Measurements from ENCODE around the gene ST3GAL5. TPM values are rescaled to one million over a fixed set of nuclear protein-coding genes. Genes with fewer than 3 reads are reported as not detected.
A peak's percentile ranks its signal among the peaks of the same experiment; 100 is the strongest.
"Not testable (repeated sequence)": the region's sequence is repeated elsewhere in the genome, so short reads cannot be mapped to it uniquely, and the experiment has no call there.

The ST3GAL5 gene
- total RNA-seq, 2 experiments from 2014 or later, result 7.4 to 11.3 TPM

DNA sequence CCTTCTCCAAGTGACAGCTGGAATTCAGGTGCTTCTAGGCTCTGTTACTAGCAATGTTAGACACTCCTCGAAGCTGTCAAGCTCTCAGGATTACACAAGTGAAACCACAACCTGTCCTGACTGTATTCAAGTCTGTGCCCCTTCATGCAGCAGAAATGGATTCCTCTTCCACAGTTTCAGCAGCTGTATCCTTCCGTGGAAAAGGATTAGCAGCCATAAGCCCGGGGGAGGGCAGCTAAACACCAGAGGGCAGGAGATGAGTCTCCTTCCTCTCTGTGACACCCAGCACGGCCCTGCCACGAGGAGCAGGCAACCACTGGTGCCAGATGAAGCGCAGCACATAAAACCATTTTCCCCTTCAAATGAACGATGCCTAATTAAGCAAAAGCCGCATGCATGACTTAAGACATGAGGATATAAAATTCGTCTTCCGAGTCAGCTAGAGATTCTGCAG is 1.2 kb downstream of the ST3GAL5 start:
- no peaks in the 10 kb centered on the region for H3K9me3 ChIP-seq (ENCODE audit: low read length)
- TF ChIP-seq, protein P1, sequence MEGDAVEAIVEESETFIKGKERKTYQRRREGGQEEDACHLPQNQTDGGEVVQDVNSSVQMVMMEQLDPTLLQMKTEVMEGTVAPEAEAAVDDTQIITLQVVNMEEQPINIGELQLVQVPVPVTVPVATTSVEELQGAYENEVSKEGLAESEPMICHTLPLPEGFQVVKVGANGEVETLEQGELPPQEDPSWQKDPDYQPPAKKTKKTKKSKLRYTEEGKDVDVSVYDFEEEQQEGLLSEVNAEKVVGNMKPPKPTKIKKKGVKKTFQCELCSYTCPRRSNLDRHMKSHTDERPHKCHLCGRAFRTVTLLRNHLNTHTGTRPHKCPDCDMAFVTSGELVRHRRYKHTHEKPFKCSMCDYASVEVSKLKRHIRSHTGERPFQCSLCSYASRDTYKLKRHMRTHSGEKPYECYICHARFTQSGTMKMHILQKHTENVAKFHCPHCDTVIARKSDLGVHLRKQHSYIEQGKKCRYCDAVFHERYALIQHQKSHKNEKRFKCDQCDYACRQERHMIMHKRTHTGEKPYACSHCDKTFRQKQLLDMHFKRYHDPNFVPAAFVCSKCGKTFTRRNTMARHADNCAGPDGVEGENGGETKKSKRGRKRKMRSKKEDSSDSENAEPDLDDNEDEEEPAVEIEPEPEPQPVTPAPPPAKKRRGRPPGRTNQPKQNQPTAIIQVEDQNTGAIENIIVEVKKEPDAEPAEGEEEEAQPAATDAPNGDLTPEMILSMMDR (conservative IDR thresholded peaks at IDR 0.05; ENCODE audit: low read length), result peak; percentile 43; the same call in 1 of the 2 replicates
- no peak for TF ChIP-seq EZH2phosphoT487 (IDR thresholded peaks at IDR 0.05; ENCODE audit: borderline replicate concordance, low read depth, low read length)
- H3K4me2 ChIP-seq (ENCODE audit: low read length), result peak overlapping the region; percentile 88
- peak overlapping the region; percentile 87 for H3K4me3 ChIP-seq (ENCODE audit: low read depth, low read length, poor library complexity, severe bottlenecking)
- peak; percentile 58 for DNase-seq (ENCODE audit: low spot score)
- POLR2A ChIA-PET, result interaction anchor here (0.6 to 0.8 kb wide), 2 partner anchors 13 to 152 kb away, joined by 3 read pairs; no protein-coding TSS in a partner anchor
- no peaks in the 10 kb centered on the region for H3K9me2 ChIP-seq (ENCODE audit: insufficient read depth, low read length)
- intact Hi-C loops (cut with micrococcal nuclease; ENCODE audit: unreplicated experiment), result loop anchor here (2.0 to 10.0 kb wide), 2 partner anchors 177 to 193 kb away; no protein-coding TSS in a partner anchor
- BruUV-seq (replicated peaks), result no TSS peak
- CTCF ChIA-PET (ENCODE audit: unreplicated experiment), result interaction anchor here (0.9 to 2.8 kb wide), 2 partner anchors 149 to 193 kb away, joined by 4 to 12 read pairs; no protein-coding TSS in a partner anchor
- H4K20me1 ChIP-seq (ENCODE audit: insufficient read depth, low read length), result no peaks in the 10 kb centered on the region
- no peak overlapping the region for H3K27ac ChIP-seq (ENCODE audit: low read depth, low read length, poor library complexity, severe bottlenecking)
- no peaks in the 10 kb centered on the region for H3K36me3 ChIP-seq (ENCODE audit: insufficient read depth, low read length)
- peaks cover 22% of the 10 kb centered on the region for H3K4me1 ChIP-seq (ENCODE audit: insufficient read depth, low read length, poor library complexity, severe bottlenecking)
- H3K79me2 ChIP-seq (ENCODE audit: insufficient read depth, low read depth, low read length), result no peaks in the 10 kb centered on the region
- H2AFZ ChIP-seq (ENCODE audit: low read length), result peak overlapping the region; percentile 100

DNA sequence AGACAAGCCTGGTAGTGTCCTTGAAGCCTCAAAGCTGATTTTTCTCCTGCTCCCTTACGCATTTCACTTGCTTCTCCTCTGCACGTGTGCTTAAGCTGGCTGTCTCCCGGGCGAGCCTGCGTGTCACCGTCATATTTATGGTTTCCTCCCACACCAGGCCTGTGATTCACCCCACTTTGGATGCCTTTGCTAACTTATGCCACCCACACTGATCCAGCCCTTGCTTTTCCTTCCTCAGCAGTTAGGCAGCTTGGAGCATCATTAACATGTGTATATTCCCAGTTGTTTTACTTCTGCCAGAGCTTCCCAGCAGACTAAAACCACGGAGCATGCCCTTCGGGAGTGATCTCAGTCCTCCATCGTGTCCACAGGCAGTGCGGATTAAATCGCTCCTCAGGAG is 2.2 kb downstream of the ST3GAL5 start:
- Histone ChIP-seq H3K9me2 (ENCODE audit: insufficient read depth, low read length) (no peaks in the 10 kb centered on the region), H3K4me2 (ENCODE audit: low read length) (no peak overlapping the region), H3K36me3 (ENCODE audit: insufficient read depth, low read length) (no peaks in the 10 kb centered on the region), H2AFZ (ENCODE audit: low read length) (no peak overlapping the region), H3K4me1 (ENCODE audit: insufficient read depth, low read length, poor library complexity, severe bottlenecking) (peaks cover 22% of the 10 kb centered on the region), H3K27ac (ENCODE audit: low read depth, low read length, poor library complexity, severe bottlenecking) (no peak overlapping the region), H4K20me1 (ENCODE audit: insufficient read depth, low read length) (no peaks in the 10 kb centered on the region), H3K4me3 (ENCODE audit: low read depth, low read length, poor library complexity, severe bottlenecking) (no peak overlapping the region), H3K79me2 (ENCODE audit: insufficient read depth, low read depth, low read length) (no peaks in the 10 kb centered on the region), H3K9me3 (ENCODE audit: low read length) (peaks cover under 1% of the 10 kb centered on the region; the same call in 1 of the 2 replicates)
- BruUV-seq (replicated peaks), result no TSS peak
- ChIA-PET CTCF (ENCODE audit: unreplicated experiment) (interaction anchor here (0.9 kb wide), 1 partner anchor 194 kb away, joined by 4 read pairs; no protein-coding TSS in a partner anchor), POLR2A (no interaction called here)
- TF ChIP-seq, protein P1 (conservative IDR thresholded peaks at IDR 0.05; ENCODE audit: low read length), result no peak
- no peak for TF ChIP-seq EZH2phosphoT487 (IDR thresholded peaks at IDR 0.05; ENCODE audit: borderline replicate concordance, low read depth, low read length)
- intact Hi-C loops (cut with micrococcal nuclease; ENCODE audit: unreplicated experiment), result loop anchor here (10.0 kb wide), 1 partner anchor 178 kb away; no protein-coding TSS in a partner anchor
- no peak for DNase-seq (ENCODE audit: low spot score)

DNA sequence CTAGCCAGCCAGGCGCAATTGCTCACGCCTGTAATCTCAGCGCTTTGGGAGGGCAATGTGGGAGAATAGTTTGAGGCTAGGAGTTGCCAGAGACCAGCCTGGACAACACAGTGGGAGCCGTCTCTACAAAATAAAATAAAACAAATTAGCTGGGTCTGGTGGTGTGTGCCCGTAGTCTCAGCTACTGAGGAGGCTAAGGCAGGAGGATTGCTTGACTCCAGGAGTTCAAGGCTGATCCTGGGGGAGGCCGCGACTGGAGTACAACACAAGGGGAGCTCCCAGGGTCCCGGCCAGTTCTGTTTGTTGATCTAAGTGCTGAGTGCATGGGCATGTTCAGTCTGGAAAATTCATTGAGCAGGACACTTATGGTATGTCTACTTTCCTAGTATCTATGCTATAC is 2.6 kb downstream of the ST3GAL5 start:
- H2AFZ ChIP-seq (ENCODE audit: low read length), result no peak overlapping the region
- no peak overlapping the region for H3K4me2 ChIP-seq (ENCODE audit: low read length)
- H3K27ac ChIP-seq (ENCODE audit: low read depth, low read length, poor library complexity, severe bottlenecking), result no peak overlapping the region
- no peaks in the 10 kb centered on the region for H4K20me1 ChIP-seq (ENCODE audit: insufficient read depth, low read length)
- H3K9me2 ChIP-seq (ENCODE audit: insufficient read depth, low read length), result no peaks in the 10 kb centered on the region
- no TSS peak for BruUV-seq (replicated peaks)
- TF ChIP-seq, protein P1 (conservative IDR thresholded peaks at IDR 0.05; ENCODE audit: low read length), result no peak
- no peak for TF ChIP-seq EZH2phosphoT487 (IDR thresholded peaks at IDR 0.05; ENCODE audit: borderline replicate concordance, low read depth, low read length)
- H3K36me3 ChIP-seq (ENCODE audit: insufficient read depth, low read length), result no peaks in the 10 kb centered on the region
- H3K4me1 ChIP-seq (ENCODE audit: insufficient read depth, low read length, poor library complexity, severe bottlenecking), result peaks cover 22% of the 10 kb centered on the region
- intact Hi-C loops (cut with micrococcal nuclease; ENCODE audit: unreplicated experiment), result loop anchor here (10.0 kb wide), 1 partner anchor 179 kb away; no protein-coding TSS in a partner anchor
- H3K4me3 ChIP-seq (ENCODE audit: low read depth, low read length, poor library complexity, severe bottlenecking), result no peak overlapping the region
- H3K79me2 ChIP-seq (ENCODE audit: insufficient read depth, low read depth, low read length), result no peaks in the 10 kb centered on the region
- ChIA-PET CTCF (ENCODE audit: unreplicated experiment) (no interaction called here), POLR2A (no interaction called here)
- DNase-seq (ENCODE audit: low spot score), result no peak
- peaks cover 5% of the 10 kb centered on the region; the same call in 1 of the 2 replicates for H3K9me3 ChIP-seq (ENCODE audit: low read length)

DNA sequence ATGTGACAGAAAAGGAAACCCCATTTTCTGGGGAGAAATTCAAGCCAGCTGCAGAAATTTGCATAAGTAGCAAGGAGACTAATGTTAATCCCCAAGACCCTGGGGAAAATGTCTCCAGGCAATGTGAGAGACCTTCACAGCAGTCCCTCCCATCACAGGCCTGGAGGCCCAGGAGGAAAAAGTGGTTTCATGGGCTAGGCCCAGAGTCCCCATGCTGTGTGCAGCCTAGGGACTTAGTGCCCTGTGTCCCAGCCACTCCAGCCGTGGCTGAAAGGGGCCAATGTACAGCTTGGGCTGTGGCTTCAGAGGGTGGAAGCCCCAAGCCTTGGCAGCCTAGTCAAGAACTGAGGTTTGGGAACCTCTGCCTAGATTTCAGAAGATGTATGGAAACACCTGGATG is 7.0 kb downstream of the ST3GAL5 start:
- BruUV-seq (replicated peaks); H2AFZ ChIP-seq (ENCODE audit: low read length); H3K36me3 ChIP-seq (ENCODE audit: insufficient read depth, low read length); H3K4me2 ChIP-seq (ENCODE audit: low read length); H3K4me1 ChIP-seq (ENCODE audit: insufficient read depth, low read length, poor library complexity, severe bottlenecking); H3K9me2 ChIP-seq (ENCODE audit: insufficient read depth, low read length); H4K20me1 ChIP-seq (ENCODE audit: insufficient read depth, low read length); H3K4me3 ChIP-seq (ENCODE audit: low read depth, low read length, poor library complexity, severe bottlenecking); CTCF ChIA-PET (ENCODE audit: unreplicated experiment); H3K79me2 ChIP-seq (ENCODE audit: insufficient read depth, low read depth, low read length); POLR2A ChIA-PET; H3K27ac ChIP-seq (ENCODE audit: low read depth, low read length, poor library complexity, severe bottlenecking); H3K9me3 ChIP-seq (ENCODE audit: low read length); DNase-seq (ENCODE audit: low spot score): not testable (repeated sequence)
- intact Hi-C loops (cut with micrococcal nuclease; ENCODE audit: unreplicated experiment), result loop anchor here (10.0 kb wide), 1 partner anchor 183 kb away; no protein-coding TSS in a partner anchor

All from OCI-LY7 (cell line).